Fibroblast of skin of right biceps (primary cell): ENCODE data around the gene MAP3K8.
A peak's percentile ranks its signal among the peaks of the same experiment; 100 is the strongest.

ENCODE experiments used
- DNase-seq: peaks from one replicate; pipeline ENCODE4 v3.0.0-alpha.2; 2013

Gene MAP3K8

DNA sequence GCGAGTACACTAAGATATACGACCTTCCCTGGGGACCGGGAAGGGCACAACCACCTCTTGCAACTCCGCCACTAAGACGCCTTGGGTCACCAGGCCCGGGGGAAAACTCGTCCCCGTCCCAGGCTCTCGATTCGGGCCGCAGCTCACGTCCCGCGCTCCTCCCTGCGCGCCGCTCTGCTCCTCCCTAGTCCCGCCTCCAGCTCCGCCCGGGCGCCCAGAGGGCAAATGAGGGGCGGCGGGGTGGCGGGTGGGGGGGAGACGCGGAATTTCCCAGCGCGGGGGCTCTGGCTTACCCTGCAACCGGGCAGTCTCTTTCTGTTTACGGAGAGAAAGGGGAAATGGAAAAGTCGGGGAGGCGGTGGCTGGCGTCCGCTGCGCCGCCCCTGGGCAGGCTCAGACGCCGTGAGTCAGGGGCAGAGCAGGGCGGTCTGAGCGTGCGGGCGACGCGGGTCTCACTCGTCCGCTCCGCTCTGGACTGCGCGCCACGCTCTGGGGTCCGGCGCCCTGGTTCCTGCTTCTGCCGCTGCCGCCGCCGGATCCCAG lies at the start of gene MAP3K8:
MAP3K8 (plus strand) TSS at position 455 of the 543 bp plus-strand sequence. CDS start 4,755 bp downstream, outside the sequence.
- peak; percentile 94 for DNase-seq

GRCh38 chr10:30384701-30385201 lies 49.2 kb upstream of the MAP3K8 start:
- DNase-seq: peak; percentile 35

GRCh38 chr10:30386801-30387588 lies 47.0 kb upstream of the MAP3K8 start:
- DNase-seq: no peak

DNA sequence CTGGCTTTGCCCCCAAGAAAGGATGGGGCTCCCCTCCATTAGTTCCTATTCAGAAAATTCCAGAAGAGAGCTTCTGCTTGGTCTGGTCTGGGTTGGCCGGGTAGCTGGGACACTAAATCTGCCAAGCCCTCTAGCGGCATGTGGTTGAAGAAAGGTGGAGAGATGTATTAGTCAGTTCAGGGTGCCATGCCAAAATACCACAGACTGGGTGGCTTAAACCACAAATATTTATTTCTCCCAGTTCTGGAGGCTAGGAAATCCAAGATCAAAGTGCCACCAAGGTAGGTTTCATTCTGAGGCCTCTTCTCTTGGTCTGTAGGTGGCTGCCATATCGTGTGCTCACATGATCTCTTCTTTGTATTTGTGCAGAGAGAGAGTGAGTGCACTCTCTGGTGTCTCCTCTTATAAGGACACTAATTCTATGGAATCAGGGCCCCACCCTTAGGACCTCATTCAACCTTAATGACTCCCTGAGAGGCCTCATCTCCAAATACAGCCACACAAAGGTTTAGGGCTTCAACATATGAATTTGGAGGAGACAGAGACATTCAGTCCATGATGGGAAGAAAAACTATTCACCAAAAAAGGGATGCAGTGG lies 46.2 kb upstream of the MAP3K8 start:
- peak; percentile 40 for DNase-seq

DNA sequence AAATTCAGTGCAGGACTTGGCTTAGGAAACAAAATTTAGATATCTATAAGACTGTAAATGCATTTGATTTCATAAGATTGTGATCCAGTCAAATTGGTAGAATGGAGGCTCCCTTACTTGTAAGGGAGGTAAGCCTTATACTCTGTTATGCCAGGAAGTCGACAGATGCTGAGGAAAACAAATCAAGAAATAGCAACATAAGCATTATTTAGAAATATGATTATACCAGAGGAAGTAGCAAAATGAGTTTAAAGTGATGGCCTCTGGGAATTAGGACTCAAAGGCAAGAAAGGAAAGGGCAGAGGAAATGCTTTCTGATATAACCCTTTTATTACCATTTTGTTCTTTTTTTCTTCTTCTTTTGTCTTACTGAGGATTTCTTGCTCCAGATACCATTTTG lies 44.4 kb upstream of the MAP3K8 start:
- no peak for DNase-seq

GRCh38 chr10:30390207-30390606 lies 43.8 kb upstream of the MAP3K8 start:
- no peak for DNase-seq

DNA sequence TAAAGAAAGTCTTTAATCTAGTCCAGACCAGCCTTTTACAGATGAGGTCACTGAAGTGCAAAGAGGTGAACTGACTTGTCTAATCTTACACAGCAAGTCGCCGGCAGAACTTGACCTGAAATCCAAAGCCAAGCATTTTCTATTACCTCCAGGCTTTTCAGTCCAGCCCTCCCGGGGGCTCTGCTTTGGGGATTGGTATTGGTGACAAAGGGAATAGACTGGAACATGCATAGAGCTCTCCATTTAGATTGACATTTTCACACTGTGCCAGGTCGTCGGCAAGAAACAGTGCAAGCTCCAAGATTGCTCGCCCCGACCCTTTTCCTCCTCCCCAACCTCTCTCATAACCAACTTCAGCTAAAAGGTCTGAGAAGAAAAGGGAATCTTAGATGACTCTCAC lies 42.7 kb upstream of the MAP3K8 start:
- DNase-seq: no peak

- DNase-seq: peak; percentile 58
Observed at GRCh38 chr10:30392564-30392990, 41.4 kb upstream of the MAP3K8 start.

DNA sequence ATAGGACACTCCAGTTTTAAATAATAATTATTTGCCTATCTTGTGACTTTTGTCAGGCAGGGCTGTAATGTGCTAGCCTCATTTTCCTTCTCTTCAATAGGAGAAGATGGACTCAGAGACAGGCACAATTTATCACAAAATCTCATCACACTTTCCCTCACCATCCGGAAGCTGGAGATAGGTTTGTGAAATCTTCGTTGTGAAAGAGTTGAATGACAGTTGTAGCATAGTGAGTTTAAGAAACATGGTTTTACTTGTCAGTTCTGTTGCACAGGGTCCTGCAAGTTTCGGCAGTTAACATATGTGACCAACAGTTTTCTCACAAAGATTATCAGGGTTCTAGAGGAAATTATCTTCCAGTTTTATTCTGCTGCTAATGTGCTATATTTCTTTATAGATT lies 37.7 kb upstream of the MAP3K8 start:
- no peak for DNase-seq

- DNase-seq: no peak
Observed at GRCh38 chr10:30396698-30397097, 37.3 kb upstream of the MAP3K8 start.

- no peak for DNase-seq
Observed at GRCh38 chr10:30398193-30398592, 35.8 kb upstream of the MAP3K8 start.

DNA sequence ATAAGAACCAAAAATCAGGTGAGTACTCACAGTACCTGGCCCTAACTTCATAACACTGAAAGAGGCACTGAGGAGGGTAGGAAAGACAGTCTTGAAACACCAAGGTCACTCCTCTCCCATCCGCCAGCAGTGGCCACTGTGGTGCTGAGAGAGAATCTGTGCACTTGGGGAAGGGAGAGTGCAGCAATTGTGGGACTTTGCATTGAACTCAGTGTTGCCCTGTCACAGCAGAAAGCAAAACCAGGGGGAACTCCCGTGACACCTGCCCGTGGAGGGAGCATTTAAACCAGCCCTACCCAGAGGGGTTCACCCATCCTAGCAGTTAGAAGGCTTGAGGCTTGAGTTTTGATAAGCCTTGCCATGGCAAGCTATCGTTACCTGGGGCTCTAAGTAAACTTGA lies 35.2 kb upstream of the MAP3K8 start:
- no peak for DNase-seq

DNA sequence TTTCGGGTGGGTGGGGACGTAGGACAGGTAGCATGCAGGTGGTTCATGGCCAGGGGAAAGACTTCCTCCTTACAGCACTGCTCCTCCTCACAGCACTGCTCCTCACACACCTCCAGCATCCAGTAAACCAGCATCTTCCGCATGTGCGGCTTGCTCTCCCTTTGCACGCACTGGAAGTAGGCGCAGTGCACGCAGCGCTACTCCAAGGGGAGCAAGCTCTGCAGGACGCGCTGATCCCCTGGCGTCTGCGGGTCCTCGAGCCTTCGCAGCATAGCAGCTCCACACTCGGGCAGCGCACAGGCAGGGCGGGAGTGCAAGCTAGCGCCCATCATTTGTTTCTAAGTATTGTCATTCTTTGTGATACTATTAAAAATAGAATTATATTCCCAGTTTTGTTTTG lies 30.5 kb upstream of the MAP3K8 start:
- DNase-seq: no peak

DNA sequence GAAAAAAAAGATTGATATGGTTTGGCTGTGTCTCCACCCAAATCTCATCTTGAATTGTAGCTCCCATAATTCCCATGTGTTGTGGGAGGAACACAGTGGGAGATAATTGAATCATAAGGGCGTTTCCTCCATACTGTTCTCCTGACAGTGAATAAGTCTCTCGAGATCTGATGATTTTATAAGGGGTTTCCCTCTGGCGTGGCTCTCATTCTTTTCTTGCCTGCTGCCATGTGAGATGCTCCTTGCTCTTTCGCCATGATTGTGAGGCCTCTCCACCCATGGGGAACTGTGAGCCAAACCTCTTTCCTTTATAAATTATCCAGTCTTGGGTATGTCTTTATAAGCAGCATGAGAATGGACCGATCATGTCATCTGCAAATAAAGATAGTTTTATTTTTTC lies 29.4 kb upstream of the MAP3K8 start:
- no peak for DNase-seq

DNA sequence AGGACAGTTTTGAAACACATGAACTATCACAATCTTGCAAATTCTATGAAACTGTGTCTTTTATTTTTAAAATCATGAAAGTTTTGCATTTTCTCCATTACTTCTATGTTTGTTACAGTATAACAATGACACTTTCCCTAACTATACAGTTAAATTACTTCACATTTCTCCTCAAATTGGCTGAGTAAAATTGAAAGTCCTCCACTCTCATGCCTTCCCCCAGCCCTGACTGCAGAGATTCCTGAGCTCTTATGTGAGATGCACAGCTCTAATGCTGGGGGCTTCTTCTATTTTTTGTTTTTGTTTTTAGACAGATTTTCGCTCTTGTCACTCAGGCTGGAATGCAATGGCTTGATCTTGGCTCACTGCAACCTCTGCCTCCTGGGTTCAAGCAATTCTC lies 22.7 kb upstream of the MAP3K8 start:
- no peak for DNase-seq

DNA sequence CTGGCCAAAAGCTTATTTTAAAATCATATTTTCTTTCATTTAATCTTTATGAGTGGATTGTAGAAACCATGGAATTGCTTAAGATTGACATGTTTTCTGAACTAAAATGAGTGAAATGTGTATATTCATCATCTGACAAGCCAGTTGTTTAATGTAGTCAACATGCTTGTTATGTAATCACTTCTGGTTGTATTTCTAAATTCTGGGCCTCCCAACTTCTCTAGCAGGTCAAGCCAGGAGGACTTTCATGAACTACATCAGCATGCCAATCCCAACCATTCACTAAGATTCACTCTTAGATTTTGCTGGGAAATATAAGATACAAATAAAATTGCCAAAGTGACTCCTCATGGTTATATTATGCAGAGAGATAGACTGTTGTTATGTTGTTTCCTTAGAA lies 21.1 kb upstream of the MAP3K8 start:
- no peak for DNase-seq

DNA sequence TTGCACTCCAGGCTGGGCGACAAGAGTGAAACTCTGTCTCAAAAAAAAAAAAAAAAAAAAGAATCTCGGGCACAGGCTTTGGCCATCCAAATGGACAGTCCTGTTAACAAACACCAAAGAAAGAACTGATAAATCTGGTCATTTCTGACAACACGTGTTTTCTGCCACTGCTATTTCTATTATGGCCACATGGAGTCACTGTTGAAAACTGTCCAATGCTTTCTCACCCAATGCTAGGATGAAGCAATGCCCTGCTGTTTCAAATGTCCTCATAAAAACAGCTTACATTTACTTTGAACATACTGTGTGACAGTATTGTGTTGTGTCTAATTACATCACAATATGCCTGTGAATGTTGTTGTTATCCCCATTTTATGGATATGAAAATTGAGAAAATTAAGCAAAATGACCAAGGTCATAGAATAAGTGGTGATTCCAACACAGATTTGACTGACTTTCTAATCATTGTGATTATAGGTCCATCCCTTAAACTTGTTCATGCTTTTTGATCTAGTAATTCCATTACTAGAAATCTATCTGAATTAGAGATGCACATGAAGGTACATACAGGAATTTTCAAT lies 19.9 kb upstream of the MAP3K8 start:
- peak; percentile 59 for DNase-seq

- DNase-seq: no peak
Observed at GRCh38 chr10:30415593-30415992, 18.4 kb upstream of the MAP3K8 start.

DNA sequence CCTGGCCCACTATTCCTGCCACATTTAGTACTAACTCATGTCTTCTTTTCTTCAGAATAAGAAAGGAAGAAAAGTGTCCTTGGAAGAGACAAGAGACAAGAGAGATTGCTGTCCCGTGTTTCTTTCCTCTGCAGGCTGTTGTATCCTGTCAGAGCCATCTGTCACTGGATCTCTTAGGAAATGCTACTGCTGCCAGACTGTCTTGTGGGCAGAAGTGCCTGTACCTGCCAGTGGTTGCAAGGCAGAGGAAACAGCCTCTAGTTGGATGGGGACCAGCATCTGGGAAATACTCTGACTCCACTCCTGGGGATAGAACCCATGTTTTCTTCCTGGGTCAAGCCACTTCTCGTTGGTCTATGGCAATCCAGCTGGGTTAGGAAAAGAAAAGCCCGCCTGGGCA lies 16.7 kb upstream of the MAP3K8 start:
- no peak for DNase-seq

- no peak for DNase-seq
Observed at GRCh38 chr10:30420266-30420665, 13.7 kb upstream of the MAP3K8 start.

DNA sequence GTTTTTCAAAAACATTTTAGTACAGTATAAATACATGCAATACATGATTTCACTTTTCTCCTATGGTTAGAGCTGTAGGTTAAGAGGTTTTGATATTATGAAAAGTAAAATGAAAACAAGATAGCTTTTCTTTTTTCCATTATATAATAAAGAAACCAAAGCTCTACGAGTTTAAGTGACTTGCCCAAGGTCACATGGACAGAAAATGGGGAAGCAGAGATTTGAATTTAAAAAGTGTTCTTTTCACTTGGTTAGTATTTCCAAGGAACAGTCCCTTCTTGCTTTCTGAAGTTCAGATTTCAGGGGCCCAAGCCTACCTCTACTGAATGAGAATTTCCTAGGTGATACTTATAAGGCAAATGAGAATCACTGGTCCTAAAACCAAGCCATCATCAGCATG lies 13.2 kb upstream of the MAP3K8 start:
- no peak for DNase-seq

- DNase-seq: no peak
Observed at GRCh38 chr10:30422151-30422695, 11.8 kb upstream of the MAP3K8 start.

DNA sequence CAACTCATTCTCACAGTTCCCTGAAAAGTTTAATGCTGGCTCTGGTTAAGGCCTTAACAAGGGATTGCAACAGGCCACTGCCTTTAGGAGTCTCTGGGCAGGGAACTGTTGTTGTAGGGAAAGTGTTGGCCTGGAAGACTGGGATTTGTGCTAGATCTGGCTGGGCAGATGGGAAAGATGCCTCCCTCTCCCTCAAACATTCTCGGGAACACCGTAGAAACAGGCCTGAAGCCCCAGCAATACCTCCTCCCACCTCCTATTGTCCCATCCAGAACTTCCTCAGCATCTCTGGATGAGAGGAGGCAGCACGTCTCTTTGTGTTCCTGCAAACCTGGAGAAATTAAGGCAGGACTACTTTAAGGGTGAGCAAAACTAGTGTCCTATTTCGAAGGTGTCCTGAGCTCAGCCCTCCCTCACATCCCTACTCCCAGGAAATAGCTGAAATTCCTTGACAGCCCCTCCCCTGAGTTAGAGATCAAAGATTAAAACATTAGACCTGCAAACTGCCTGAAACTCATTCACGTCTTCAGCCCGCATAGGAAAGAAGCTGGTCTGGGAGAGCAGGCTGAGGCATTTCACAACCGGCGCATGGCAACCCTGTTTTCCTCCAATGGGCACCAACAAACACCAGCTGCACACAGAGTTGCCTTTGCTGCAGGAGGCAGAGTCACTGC lies 10.9 kb upstream of the MAP3K8 start:
- DNase-seq: peak; percentile 56
